HepG2 (cell line): Measurements from ENCODE around the gene MICOS13. TPM values are rescaled to one million over a fixed set of nuclear protein-coding genes. Genes with fewer than 3 reads are reported as not detected.
A peak's percentile ranks its signal among the peaks of the same experiment; 100 is the strongest.

Source experiments
- HNRNPLL ChIP-seq: fragments of 200-400 bp; formaldehyde crosslinking; IDR thresholded peaks from 2 replicates; pipeline ENCODE4 v1.6.1; 2017; ENCODE audit warnings: mild to moderate bottlenecking, low read depth, low read length; ENCODE audit not compliant: poor library complexity, severe bottlenecking
- HOXA3 ChIP-seq: sonication (generic); formaldehyde crosslinking; IDR thresholded peaks from 2 replicates; pipeline ENCODE4 v1.5.0; 2020; ENCODE audit warnings: missing genetic modification reagents
- MAFK ChIP-seq, 2 experiments: IDR thresholded peaks in 1 of 2; conservative IDR thresholded peaks in 1 of 2; 2 replicates each; pipeline ENCODE4 v1.6.1; 2011; ENCODE audit warnings: improper control_type of control experiment in 2 of 2, low read length in 2 of 2
- RBFOX2 ChIP-seq: fragments of 200-400 bp; formaldehyde crosslinking; IDR thresholded peaks from 2 replicates; pipeline ENCODE4 v1.6.1; 2017; ENCODE audit warnings: low read depth, mild to moderate bottlenecking, low read length
- SETDB1 ChIP-seq: sonication (generic); formaldehyde crosslinking; IDR thresholded peaks from 2 replicates; pipeline ENCODE4 v1.5.1; 2020; ENCODE audit warnings: missing genetic modification reagents, mild to moderate bottlenecking, borderline replicate concordance
- ZBTB20 ChIP-seq: sonication (generic); formaldehyde crosslinking; IDR thresholded peaks from 2 replicates; pipeline ENCODE4 v1.8.1; 2023; ENCODE audit warnings: missing genetic modification reagents, low read depth, mild to moderate bottlenecking, borderline replicate concordance
- ZC3H4 ChIP-seq: sonication (generic); formaldehyde crosslinking; IDR thresholded peaks from 2 replicates; pipeline ENCODE4 v1.4.0; 2020; ENCODE audit warnings: missing genetic modification reagents, borderline replicate concordance
- ZFY ChIP-seq: sonication (generic); formaldehyde crosslinking; IDR thresholded peaks from 2 replicates; pipeline ENCODE4 v1.4.0; 2020; ENCODE audit warnings: missing genetic modification reagents
- ZNF124 ChIP-seq: sonication (generic); formaldehyde crosslinking; IDR thresholded peaks from 2 replicates; pipeline ENCODE4 v1.4.0; 2020; ENCODE audit warnings: missing genetic modification reagents
- ZNF253 ChIP-seq: sonication (generic); formaldehyde crosslinking; IDR thresholded peaks from 2 replicates; pipeline ENCODE4 v1.8.0; 2022; ENCODE audit warnings: mild to moderate bottlenecking, missing genetic modification reagents, borderline replicate concordance
- ZNF674 ChIP-seq: sonication (generic); formaldehyde crosslinking; IDR thresholded peaks from 2 replicates; pipeline ENCODE4 v1.5.0; 2020; ENCODE audit warnings: low read depth, mild to moderate bottlenecking, missing genetic modification reagents
- polyA plus RNA-seq, 8 experiments: library from polyadenylated mRNA; depleted of rRNA in 3 of 8; stranded (reverse) in 7 of 8; unstranded in 1 of 8; fragments of >200 nt; fragmentation: Illumina TruSeq in 4 of 8; extraction: Trizol in 4 of 8; gene quantifications; 2 replicates each; pipeline versions ENCODE4 v1.2.1 to v1.2.3, GENCODE V29; 2011 to 2016; ENCODE audit warnings: low read depth in 4 of 8, missing spikeins in 1 of 8, mixed read lengths in 1 of 8; ENCODE audit not compliant: insufficient read depth in 1 of 8
- total RNA-seq, 5 experiments: library from RNA; depleted of rRNA; stranded (reverse); fragments of >200 nt; fragmentation: Illumina TruSeq; extraction: Trizol; gene quantifications; 2 replicates each; pipeline ENCODE4 v1.2.3, GENCODE V29; 2016; ENCODE audit warnings: low read depth in 1 of 5
- TF ChIP-seq, protein P1 (sequence below), 2 experiments: sonication (generic) in 1 of 2; formaldehyde crosslinking in 1 of 2; IDR thresholded peaks; 2 replicates each; pipeline versions ENCODE4 v1.4.0 to v1.6.1; 2018 to 2020; ENCODE audit warnings: missing genetic modification reagents in 2 of 2, borderline replicate concordance in 1 of 2, low read depth in 1 of 2, mild to moderate bottlenecking in 1 of 2, missing biosample characterization in 1 of 2
- TF ChIP-seq, protein P2 (sequence below): fragments of 450-650 bp; IDR thresholded peaks from 2 replicates; pipeline ENCODE4 v1.6.1; 2016
- TF ChIP-seq, protein P3 (sequence below): sonication (generic); formaldehyde crosslinking; IDR thresholded peaks from 2 replicates; pipeline ENCODE4 v1.8.1; 2023; ENCODE audit warnings: mild to moderate bottlenecking, inconsistent platforms, moderate library complexity, missing genetic modification reagents, borderline replicate concordance
- TF ChIP-seq, protein P4 (sequence below): IDR thresholded peaks from 2 replicates; pipeline ENCODE4 v1.6.1; 2016; ENCODE audit warnings: mild to moderate bottlenecking
- TF ChIP-seq, protein P5 (sequence below): sonication (generic); formaldehyde crosslinking; IDR thresholded peaks from 2 replicates; pipeline ENCODE4 v1.4.0; 2020; ENCODE audit warnings: mild to moderate bottlenecking, low read depth, missing genetic modification reagents
- TF ChIP-seq, protein P6 (sequence below): fragments of 450-650 bp; IDR thresholded peaks from 2 replicates; pipeline ENCODE4 v1.6.1; 2017

Gene MICOS13
- total and polyA plus RNA-seq, 2 of the 13 experiments (the other 11 are each of a cell fraction or from before 2014, with no cell fraction given): 28.8 to 35.4 TPM

DNA sequence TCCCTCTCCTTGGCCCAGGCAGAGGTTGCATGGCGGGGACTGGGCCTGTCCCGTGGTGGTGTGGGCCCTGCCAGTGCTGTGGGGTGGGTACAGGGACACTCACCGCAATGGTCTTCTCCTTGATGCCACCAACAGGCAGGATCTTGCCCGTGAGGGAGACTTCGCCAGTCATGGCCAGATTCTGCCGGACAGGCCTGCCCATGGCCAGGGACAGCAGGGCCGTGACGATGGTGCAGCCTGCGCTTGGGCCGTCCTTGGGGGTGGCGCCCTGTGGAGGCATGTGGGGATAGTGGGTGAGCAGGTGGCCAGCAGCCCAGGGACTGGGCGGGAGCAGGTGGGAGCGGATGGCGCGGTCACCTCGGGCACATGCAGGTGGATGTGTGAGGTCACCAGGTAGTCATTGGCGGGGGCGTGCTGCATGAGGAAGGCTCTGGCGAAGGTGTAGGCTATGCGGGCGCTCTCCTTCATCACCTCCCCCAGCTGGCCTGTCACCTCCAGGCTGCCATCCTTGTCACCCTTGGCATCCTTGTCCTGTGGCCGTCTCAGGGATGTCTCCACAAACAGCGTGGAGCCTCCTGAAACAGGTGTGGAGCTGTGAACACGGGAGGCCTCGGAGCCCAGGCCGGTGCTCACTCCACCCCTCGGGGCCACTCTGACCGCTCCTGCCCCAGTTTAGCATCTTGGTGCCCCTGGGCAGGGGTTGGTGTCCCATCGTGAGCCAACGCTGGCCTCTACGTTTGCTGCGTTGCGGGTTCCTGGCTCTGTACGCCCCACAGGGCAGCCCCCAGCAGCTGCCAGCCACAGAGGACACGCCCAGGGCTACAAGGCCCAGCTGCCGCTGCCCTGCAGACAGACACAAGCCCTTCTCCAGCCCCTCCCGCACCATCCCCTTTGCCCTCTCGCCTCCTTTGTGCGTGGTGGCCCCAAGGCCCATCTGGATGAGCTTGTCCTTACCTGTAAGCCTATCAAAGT is 13.2 kb upstream of the MICOS13 start (continued):
- TF ChIP-seq ZC3H4 (CRISPR knock-in tag) (no peak), ZBTB20 (CRISPR knock-in tag) (no peak), ZFY (peak; percentile 16; the same call in 1 of the 2 replicates), ZNF124 (CRISPR knock-in tag) (no peak), MAFK (conservative IDR thresholded peaks at IDR 0.05 in 1 of 2, IDR thresholded peaks at IDR 0.05 in 1 of 2; ENCODE audit: low read length in 2 of 2) (no peak), ZNF674 (CRISPR knock-in tag) (no peak), HOXA3 (CRISPR knock-in tag) (peak; percentile 15; the same call in 1 of the 2 replicates), ZNF253 (CRISPR knock-in tag) (0 out of 2 replicates have a peak, but pooled peaks have one; percentile 42), SETDB1 (CRISPR knock-in tag) (no peak), RBFOX2 (peak; percentile 90), HNRNPLL (peak; percentile 4)
- TF ChIP-seq, protein P1, sequence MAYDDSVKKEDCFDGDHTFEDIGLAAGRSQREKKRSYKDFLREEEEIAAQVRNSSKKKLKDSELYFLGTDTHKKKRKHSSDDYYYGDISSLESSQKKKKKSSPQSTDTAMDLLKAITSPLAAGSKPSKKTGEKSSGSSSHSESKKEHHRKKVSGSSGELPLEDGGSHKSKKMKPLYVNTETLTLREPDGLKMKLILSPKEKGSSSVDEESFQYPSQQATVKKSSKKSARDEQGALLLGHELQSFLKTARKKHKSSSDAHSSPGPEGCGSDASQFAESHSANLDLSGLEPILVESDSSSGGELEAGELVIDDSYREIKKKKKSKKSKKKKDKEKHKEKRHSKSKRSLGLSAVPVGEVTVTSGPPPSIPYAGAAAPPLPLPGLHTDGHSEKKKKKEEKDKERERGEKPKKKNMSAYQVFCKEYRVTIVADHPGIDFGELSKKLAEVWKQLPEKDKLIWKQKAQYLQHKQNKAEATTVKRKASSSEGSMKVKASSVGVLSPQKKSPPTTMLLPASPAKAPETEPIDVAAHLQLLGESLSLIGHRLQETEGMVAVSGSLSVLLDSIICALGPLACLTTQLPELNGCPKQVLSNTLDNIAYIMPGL (CRISPR knock-in tag; IDR thresholded peaks at IDR 0.05; ENCODE audit: borderline replicate concordance in 1 of 2, low read depth in 1 of 2): no peak
- TF ChIP-seq, protein P2, sequence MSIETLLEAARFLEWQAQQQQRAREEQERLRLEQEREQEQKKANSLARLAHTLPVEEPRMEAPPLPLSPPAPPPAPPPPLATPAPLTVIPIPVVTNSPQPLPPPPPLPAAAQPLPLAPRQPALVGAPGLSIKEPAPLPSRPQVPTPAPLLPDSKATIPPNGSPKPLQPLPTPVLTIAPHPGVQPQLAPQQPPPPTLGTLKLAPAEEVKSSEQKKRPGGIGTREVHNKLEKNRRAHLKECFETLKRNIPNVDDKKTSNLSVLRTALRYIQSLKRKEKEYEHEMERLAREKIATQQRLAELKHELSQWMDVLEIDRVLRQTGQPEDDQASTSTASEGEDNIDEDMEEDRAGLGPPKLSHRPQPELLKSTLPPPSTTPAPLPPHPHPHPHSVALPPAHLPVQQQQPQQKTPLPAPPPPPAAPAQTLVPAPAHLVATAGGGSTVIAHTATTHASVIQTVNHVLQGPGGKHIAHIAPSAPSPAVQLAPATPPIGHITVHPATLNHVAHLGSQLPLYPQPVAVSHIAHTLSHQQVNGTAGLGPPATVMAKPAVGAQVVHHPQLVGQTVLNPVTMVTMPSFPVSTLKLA: 0 out of 2 replicates have a peak, but pooled peaks have one; percentile 33
- TF ChIP-seq, protein P3, sequence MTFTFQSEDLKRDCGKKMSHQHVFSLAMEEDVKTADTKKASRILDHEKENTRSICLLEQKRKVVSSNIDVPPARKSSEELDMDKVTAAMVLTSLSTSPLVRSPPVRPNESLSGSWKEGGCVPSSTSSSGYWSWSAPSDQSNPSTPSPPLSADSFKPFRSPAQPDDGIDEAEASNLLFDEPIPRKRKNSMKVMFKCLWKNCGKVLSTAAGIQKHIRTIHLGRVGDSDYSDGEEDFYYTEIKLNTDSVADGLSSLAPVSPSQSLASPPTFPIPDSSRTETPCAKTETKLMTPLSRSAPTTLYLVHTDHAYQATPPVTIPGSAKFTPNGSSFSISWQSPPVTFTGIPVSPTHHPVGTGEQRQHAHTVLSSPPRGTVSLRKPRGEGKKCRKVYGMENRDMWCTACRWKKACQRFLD (CRISPR knock-in tag): no peak
- TF ChIP-seq, protein P4, sequence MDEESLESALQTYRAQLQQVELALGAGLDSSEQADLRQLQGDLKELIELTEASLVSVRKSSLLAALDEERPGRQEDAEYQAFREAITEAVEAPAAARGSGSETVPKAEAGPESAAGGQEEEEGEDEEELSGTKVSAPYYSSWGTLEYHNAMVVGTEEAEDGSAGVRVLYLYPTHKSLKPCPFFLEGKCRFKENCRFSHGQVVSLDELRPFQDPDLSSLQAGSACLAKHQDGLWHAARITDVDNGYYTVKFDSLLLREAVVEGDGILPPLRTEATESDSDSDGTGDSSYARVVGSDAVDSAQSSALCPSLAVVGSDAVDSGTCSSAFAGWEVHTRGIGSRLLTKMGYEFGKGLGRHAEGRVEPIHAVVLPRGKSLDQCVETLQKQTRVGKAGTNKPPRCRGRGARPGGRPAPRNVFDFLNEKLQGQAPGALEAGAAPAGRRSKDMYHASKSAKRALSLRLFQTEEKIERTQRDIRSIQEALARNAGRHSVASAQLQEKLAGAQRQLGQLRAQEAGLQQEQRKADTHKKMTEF (CRISPR knock-in tag): no peak
- TF ChIP-seq, protein P5, sequence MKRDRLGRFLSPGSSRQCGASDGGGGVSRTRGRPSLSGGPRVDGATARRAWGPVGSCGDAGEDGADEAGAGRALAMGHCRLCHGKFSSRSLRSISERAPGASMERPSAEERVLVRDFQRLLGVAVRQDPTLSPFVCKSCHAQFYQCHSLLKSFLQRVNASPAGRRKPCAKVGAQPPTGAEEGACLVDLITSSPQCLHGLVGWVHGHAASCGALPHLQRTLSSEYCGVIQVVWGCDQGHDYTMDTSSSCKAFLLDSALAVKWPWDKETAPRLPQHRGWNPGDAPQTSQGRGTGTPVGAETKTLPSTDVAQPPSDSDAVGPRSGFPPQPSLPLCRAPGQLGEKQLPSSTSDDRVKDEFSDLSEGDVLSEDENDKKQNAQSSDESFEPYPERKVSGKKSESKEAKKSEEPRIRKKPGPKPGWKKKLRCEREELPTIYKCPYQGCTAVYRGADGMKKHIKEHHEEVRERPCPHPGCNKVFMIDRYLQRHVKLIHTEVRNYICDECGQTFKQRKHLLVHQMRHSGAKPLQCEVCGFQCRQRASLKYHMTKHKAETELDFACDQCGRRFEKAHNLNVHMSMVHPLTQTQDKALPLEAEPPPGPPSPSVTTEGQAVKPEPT: no peak
- TF ChIP-seq, protein P6, sequence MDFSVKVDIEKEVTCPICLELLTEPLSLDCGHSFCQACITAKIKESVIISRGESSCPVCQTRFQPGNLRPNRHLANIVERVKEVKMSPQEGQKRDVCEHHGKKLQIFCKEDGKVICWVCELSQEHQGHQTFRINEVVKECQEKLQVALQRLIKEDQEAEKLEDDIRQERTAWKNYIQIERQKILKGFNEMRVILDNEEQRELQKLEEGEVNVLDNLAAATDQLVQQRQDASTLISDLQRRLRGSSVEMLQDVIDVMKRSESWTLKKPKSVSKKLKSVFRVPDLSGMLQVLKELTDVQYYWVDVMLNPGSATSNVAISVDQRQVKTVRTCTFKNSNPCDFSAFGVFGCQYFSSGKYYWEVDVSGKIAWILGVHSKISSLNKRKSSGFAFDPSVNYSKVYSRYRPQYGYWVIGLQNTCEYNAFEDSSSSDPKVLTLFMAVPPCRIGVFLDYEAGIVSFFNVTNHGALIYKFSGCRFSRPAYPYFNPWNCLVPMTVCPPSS: no peak
